RCC 7860 (cell line): ENCODE measurements around the gene STEAP3.

Experiments used
- DNase-seq: peaks from one replicate; pipeline ENCODE4 v3.0.0-alpha.2; 2015; ENCODE audit warnings: low spot score
- FAIRE-seq: peaks from 2 replicates; lab custom pipeline; 2012; peaks lifted over from hg19 to GRCh38; lab: Jason Lieb, UNC

Gene STEAP3

DNA sequence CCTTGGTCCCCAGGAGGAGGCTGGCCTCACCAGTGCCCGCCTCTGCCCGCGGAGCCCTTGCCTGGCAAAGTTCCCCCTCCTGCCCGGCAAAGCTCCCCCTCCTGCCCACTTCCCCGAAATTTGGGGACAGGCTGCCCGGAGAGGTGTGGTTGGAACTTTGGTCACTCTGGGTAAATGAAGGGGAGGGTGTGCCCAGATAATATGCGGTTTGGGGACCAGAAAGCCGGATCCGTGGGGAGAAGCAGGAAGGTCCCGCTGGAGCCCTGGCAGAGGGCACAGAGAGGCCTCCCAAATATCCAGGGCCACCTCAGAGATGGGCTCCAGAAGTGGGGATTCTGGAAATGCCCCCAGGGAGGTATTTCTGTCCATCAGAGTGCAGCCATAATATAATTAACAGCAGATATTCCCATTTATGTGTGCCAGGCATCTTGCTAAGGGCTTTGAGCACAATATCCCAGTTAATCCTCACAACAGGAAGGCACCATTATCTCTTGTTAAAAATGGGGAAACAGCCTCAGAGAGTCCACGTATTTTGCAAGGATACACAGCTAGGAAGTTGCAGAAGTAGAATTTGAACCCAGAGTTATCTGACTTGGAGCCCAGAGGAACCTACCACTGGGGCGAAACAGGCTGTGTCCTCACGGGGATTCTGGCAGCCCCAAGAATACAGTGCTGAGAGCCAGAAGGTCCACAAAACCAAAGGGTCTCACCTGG is 914 bp downstream of the STEAP3 start:
- no peak for FAIRE-seq
- DNase-seq, result no peak

DNA sequence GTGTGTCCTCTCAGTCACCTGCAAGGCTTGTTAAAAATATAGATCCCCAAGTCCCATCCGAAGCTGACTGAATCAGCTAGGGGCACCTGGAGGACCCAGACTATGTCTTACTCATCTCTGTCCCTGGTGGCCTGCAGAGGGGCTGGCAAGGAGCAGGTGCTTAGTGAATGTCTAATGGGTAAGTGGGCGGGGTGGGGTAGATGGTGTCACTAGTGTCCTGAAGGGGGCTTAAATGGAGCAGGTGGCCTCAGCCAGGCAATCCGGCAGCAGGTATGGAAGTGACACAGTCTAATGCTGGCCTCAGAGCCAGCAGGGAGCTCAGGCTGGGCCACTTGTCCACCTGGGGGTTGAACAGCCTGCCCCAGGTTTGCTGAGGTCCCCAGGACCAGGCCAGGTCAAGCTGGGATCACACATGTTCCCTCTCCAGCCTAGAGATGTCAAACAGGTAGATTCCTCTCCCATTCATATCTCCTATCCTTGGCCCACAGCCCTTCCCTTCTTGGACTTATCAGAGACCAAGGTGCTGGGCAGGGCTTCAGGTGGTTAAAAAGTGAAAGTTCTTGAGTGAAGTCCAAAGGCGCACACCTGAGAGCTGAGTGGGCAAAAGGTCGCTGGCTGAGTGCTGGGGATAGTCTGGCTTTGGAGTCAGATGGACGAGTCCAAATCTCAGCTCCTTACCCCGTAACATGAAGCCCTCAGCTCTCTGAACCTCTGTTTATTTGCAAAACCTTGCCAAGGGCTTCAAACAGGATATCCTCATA is 1.7 kb downstream of the STEAP3 start:
- DNase-seq, result no peak
- no peak for FAIRE-seq

DNA sequence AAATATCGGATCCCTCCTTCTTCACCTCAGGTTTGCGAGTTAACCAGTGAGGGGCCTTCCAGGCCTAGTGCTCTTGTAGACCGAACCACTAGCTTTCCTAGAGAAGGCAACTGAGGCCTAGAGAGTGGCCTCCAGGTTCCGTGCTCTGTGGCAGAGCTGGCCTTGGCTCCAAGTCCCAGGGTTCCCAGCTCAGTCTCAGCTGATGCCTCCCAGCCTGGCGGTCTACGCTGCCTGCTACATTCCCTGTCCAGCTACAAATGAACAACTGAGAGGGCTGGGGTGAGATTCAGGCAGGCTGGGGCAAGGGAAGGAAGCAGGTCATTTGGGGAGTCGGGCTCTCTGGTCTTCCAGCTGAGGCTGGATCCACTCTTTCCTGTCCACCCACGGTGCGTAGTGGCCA is 2.3 kb downstream of the STEAP3 start:
- FAIRE-seq, result no peak

DNA sequence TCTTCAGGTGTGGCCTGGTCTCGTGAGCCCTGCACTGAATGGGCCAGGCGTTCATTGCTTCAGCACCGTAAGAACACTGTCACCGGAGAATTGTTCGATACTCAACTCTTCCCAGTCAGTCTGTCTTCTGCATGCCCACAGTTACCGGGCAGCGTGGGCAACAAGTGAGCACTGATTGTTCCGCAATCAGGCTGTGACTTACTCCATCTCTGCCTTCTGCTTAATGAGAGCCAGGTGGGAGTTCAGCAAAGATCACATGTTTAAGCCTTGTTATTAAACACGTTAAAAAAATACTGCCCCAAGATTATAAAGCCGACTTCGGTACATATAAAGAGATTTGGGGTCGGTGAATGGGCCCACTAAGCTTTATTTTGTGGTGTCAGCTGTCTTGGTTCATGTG is 3.7 kb downstream of the STEAP3 start:
- DNase-seq (no peak), FAIRE-seq (no peak)

More for the DNA sequence above, 2.3 kb downstream of the STEAP3 start:
- DNase-seq, result no peak

DNA sequence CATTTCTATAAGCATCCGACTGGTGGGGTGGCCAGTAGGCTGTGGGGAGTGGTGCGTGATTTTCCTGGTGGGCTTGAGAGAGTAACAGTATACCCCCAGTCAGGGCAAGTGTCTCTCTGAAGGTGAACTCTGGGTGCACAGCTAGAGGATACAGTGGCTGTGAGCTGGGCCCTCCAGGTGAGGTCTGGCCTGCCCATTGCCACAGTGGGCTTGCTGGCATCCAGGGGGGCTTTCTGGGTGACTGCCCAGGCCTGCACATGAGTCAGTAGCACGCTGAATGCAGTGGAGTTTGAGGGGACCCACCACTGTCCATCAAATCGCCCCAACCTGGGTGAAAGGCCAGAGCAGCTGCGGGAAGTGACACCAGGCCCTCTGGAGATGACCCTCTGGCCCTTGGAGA is 4.5 kb downstream of the STEAP3 start:
- FAIRE-seq (no peak), DNase-seq (no peak)

DNA sequence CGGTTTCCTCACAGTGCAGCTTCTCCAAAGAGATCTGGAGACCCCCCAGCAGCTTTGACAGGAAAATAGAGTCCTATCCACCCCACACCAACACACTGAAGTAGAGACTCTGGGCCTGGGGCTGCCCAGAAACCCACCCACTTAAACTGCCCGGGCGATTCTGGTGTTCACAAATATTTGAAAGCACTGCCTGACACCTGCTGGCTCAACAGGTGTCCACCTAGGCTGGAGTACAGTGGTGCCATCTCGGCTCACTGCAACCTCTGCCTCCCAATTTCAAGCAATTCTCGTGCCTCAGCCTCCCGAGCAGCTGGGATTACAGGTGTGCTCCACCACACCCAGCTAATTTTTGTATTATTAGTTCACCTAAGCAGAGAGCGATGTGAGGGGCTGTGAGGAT is 5.3 kb downstream of the STEAP3 start:
- DNase-seq, result no peak
- no peak for FAIRE-seq

DNA sequence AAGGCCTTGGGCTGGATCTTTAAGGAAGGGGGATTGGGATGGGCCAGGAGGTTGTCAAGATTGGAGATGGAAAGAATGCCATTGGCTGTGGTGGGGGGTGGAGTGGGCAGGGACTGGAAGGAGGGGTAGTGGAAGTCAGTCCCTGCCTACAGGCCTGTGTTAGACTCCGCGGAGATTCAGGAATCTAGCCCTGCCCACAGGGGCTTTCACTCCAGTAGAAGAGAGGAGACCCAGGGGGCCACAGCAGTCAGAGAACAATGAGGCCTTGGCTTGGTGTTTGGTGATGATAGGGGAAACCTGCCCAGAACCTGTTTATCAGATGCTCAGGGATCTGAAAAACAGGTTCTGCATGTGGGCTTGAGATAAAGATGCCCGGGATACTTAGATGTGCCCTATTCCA is 6.1 kb downstream of the STEAP3 start:
- FAIRE-seq (no peak), DNase-seq (no peak)

DNA sequence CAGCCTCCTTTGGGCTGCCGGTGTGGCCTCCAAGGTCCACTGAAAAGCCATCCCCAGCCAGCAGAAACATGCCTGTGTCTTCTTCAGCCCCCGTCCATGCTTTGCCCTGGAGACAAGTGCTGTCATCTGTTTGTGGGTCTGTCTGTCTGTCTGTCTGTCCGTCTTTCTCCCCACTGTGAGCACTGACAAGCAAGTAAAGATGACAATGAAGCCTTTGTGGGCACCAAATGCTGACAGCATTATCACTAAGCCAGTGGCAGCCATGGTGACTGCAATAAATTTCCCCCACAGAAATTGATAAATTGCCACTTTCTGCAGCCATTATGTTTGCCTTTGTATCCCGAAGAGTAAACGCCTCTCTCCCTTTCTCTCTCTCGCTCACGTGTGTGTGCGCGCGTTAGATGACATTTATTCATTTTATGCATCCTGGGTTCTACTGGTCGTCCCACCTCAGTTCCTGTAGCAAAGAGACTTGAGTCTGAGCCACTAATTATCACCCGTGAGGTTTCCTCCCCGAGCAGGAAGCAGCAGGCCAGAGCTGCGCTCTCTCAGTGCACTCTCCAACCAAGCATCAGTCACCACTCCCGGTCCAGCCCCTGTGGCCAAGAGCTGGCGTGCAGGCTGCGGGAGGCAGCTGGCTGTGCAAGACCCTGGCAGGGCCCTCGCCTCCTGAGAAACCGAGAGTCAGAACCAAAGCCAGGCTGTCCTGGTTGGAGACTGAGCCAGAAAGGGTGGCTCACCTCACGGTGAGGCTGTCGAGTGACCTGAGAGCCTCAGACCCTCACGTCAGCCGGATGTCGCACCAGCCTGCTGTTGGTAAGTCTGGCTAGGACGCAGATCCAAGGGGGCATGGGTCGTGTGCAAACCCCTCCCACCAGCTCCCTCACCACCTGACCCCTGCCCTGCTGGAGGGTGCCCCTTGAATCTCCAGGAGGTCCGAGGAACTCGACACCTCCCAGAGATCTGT is 6.9 kb downstream of the STEAP3 start:
- FAIRE-seq, result no peak
- no peak for DNase-seq

DNA sequence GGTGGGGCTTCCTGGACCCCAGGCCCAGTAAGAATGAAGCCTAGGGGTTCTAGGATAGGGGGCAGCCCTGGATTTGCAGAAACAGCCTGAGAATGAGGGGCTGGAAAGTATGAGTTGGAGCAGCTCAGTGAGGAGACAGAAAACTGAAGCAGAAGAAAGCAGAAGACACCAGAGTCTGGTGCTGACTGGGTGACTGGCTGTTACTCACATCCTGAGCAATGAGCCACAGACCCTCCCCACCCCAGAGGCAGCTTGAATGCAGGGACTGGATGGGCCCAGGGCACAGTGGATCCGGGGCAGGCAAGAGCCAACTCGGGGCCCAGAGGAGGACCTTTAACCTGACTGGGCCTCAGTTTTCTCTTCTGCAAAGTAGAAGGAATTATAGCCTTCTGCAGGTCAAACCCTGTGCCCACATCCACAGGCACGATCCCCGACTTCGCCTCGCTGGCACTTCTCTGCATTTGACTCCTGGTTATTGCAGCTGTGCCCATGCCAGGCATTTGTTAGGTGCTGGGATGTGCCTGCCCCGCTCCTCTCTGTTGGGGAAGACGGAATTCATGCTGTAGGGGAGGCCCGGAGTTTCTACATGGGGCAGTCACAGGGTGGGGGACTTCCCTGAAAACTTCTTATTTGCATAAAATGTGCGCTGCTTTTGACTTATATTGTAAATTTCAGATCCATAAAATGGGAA is 8.5 kb downstream of the STEAP3 start:
- FAIRE-seq (peak; percentile 64), DNase-seq (peak; percentile 64)

DNA sequence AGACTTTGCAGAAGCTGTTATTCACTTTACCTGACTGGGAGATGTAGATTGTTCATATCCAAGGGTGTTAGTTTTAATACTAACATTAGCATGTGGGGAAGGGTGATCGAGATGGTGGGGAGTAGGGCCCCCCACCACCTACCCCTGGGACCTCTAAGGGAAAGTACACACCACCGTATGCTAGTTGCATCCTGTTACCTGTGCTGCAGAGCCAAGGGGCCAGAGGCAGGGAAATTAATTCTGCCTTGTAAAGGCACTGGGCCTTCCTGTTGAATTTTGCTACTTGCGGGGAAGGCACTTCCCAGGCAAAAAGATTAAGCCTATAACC is 9.0 kb downstream of the STEAP3 start:
- FAIRE-seq, result no peak
- no peak for DNase-seq

DNA sequence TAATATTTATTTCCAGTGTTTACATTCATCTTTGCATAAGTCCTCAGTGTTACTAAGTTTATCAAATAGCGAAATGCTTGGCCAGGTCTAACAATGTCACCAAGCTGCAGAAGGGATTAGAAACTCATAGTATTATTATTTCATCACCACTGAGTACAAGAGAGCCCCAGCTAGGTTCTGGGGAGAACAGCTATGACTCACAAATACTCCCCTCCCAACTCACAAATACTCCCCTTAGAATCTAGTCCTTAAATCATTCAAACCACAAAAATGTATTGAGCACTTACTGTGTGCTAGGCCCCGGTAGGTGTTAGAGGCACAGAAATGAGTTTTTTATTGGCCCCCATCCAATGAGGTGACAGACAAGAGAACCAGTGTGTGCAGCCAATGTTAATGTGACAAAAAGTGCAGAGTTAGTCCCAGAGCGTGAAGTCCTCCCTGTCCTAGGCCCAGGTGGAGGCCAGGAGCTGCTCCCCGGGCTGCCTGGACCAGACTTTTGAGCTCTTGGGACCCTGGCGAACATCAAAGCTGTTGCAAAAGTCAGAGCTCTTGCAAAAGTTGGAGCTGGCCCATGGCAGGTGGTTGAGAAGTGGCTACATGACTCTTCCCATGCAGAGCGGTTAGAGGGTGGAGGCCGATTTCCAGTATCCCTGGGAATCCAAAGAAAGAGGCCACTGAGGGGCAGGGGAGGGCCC is 9.8 kb downstream of the STEAP3 start:
- DNase-seq (peak; percentile 84), FAIRE-seq (peak; percentile 90)

DNA sequence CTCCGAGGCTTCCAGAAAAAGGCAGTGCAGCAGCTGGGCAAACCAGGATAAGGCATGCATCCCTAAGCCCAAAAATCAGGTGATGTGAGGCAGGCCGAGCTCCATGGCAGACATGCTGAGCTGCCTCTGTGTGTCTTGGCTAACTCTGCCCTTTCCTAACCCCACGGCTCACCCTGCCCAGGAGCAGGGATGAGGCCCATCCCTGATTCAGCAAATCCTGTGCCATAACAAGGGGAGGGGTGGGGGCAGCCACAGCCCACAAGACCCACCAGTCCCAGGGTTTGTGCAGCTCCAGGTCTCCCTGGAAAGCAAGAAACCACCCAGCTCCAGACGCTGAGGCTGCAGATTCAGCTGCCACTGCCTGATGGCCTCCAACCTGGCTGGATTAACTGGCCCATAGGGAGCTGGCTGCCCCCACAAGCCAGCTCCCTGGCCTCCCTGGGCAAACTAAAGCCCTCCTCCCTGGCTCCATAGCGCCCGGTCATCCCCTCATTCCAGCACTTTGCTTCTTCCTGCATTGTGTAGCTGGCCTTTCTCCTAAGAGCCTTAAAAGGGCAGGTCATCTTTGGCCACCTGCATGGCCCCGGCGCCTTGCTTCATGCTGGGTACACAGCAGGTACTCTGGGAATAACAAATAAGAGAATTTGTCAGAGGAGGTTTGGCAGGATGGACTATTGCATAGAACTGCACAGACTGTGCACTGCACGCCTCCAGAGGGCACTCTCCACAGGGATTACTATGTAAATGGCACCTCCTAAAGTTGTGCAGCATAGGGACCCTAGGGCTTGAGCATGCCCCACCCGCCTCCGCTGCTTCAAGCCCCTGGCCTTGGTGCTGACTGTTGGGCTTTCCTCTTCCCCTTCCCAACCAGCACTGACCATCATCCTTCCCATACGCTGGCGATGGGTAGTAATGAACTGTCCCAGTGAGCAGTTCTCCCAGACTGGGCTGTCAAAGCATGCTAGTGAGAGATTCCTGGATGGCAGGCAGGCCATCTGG is 10.7 kb downstream of the STEAP3 start:
- no peak for FAIRE-seq
- peak; percentile 9 for DNase-seq

DNA sequence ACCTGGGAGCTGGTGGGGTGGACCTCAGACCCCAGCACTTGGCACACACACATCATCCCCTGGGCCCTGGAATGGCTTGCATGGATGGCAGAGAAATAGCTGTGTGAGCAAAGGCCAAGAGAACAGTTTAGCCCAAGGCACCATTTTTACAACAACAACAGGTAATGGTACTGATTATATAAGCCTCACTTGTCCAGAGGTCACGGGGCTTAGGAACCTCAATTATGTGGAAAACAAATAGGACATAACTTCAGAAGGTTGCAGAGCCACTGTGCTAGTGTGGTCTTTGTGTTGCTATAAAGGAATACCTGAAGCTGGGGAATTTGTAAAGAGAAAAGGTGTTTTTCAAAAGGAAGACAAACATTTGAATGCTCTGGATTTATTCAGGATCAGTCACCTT is 13.2 kb downstream of the STEAP3 start:
- DNase-seq, result no peak
- no peak for FAIRE-seq

DNA sequence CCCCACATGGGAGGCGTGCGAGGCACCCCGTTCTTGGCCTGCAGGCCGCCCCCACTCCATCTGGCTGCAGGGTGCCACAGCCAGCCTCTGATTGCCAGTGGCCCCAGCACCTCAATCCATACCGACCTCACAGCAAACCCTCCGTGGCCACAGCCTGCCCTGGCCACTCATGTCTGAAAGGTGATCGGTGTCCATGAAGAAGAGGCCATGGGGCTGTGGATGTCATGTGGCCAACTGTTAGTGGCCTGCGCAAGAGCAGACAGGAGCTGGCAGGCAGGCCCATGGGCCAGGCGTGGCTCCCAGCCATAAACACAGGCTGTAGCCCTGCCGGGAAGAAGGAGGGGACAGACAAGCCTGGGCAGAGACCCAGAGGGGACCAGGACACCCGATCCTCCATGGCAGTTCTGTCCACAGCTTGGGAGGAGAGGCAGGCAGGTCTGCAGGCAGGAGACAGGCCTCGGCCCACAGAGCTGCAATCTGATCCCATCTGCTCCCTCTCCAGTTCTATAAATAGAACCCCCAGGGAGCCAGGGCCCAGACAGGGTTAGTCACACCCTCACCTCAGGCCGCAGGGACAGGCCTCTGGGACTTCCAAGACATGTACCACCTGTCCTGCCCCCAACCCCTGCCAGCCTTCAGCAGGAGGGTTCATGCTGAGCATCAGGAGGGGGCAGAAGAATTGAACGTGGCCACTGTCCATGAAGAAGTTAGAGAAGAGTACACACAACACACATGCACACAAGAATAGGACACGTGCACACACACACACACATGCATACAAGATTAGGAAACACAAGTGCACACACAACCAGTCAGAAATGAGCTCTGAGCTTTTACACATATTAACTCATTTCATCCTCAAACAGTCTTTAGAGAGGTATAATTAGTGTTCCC is 16.9 kb downstream of the STEAP3 start:
- FAIRE-seq, result peak; percentile 69
- DNase-seq, result peak; percentile 73

DNA sequence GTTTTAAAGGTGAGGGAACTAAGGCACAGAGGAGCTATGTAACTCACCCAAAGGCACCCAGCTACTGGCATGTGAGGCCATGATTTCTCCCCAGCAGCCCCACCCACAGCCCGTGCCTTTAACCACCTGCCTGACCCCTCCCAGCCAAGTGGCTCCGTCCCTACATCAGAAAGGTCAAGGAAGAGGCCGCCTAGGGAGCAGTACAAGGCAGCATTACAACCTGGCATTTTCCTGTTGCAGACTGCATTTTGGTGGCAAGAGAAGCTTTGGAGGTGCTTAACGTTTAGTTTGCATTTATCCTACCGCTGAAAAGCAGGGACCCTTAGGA is 17.5 kb downstream of the STEAP3 start:
- FAIRE-seq, result no peak
- no peak for DNase-seq

DNA sequence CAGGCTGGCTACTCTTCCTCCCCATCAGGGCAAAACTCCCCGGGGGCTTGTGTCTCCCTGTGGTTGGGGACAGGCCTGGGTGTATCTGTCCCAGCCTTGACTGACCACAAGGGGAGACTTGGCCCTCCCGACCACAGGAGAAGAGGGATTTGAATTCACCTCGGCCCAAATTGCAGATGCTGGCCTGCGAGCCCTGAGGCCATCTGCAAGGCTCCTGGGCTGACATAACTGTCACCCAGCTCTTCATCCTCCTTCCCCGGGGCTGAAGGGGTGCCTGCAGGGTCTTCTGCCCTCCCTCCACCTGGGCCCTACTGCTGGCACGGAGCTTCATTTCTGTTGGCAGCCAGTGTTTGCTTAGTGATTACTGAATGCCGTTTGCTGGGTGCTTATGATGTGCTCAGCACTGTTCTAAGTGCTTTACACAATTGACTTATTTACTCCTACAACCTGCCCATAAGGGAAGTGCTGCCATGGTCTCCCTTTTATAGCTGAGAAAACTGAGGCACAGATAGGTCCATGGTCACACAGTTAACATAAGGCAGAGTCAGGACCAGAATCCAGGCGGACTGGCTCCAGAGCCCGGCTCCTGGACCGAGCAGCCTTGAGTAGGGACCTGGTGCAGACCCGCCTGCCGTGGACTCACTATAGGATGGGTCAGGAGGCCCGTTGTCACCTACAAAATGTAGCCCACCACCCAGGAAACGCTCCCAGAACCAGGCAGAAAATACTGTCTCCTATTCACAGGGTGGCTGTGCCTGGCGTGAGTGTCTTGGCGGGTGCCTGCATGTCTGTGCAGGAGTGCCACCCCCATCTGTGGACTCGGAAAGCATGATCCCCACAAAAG is 18.9 kb downstream of the STEAP3 start:
- no peak for FAIRE-seq
- no peak for DNase-seq

DNA sequence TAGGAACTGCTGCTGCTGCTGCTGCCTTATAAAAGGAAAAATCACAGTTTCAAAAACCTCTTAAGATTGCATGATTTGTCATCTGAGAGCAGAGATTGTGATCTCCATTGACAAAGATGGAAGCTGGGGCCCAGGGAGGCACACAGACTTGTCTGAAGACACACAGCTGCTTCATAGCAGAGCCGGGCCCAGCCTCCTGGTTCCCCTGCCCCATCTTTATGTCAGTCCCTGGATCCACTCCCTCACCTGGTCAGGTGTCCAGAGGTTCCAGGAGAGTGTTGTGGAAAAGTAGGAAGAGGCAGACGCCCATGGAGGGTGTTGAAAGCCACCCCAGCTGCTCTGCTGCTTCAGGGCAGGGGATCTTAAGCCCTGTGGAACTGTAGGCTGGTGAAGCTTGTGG is 20.0 kb downstream of the STEAP3 start:
- FAIRE-seq, result no peak
- no peak for DNase-seq
